WERI-Rb-1 (cell line): Measurements from ENCODE around the gene SH3BP1.

Experiments
- DNase-seq: peaks from one replicate; pipeline ENCODE4 v3.0.0-alpha.2; 2020
- H3K27ac ChIP-seq: fragments of 250-450 bp; sonication (Bioruptor Pico); 2 replicates; pipeline ENCODE4 v1.5.1; 2020; ENCODE audit warnings: mild to moderate bottlenecking, moderate library complexity
- H3K27me3 ChIP-seq: fragments of 250-450 bp; sonication (Bioruptor Pico); 2 replicates; pipeline ENCODE4 v1.5.1; 2021; ENCODE audit warnings: mild to moderate bottlenecking, low read depth, moderate library complexity; ENCODE audit not compliant: insufficient read depth, severe bottlenecking
- H3K36me3 ChIP-seq: fragments of 250-450 bp; sonication (Bioruptor Pico); 2 replicates; pipeline ENCODE4 v1.5.1; 2020; ENCODE audit warnings: mild to moderate bottlenecking, moderate library complexity
- H3K4me3 ChIP-seq: 2 replicates; pipeline ENCODE4 v1.5.1; 2011; ENCODE audit warnings: low read depth, mild to moderate bottlenecking, control low read depth, low read length
- H3K9me3 ChIP-seq: fragments of 250-450 bp; sonication (Bioruptor Pico); 2 replicates; pipeline ENCODE4 v1.5.1; 2021; ENCODE audit warnings: mild to moderate bottlenecking, moderate library complexity; ENCODE audit not compliant: severe bottlenecking
- CTCF ChIP-seq: IDR thresholded peaks from 2 replicates; pipeline ENCODE4 v1.5.1; 2011; ENCODE audit warnings: low read depth, mild to moderate bottlenecking, control low read depth, inconsistent platforms, low read length

SH3BP1 gene

GRCh38 chr22:37639771-37640590 is 512 bp downstream of the SH3BP1 start:
- H3K4me3 ChIP-seq, result peak overlapping the region; percentile 71
- peak overlapping the region; percentile 45; the same call in 1 of the 2 replicates for H3K27ac ChIP-seq
- no peaks in the 10 kb centered on the region for H3K27me3 ChIP-seq
- DNase-seq, result no peak
- H3K36me3 ChIP-seq, result peaks cover 9% of the 10 kb centered on the region
- no peaks in the 10 kb centered on the region for H3K9me3 ChIP-seq
- no peak for TF ChIP-seq CTCF

GRCh38 chr22:37640591-37641560 is 1.4 kb downstream of the SH3BP1 start:
- H3K27ac ChIP-seq, result no peak overlapping the region
- H3K27me3 ChIP-seq, result no peaks in the 10 kb centered on the region
- peak overlapping the region; percentile 71; the same call in 1 of the 2 replicates for H3K4me3 ChIP-seq
- no peak for DNase-seq
- peaks cover 9% of the 10 kb centered on the region for H3K36me3 ChIP-seq
- no peaks in the 10 kb centered on the region for H3K9me3 ChIP-seq
- TF ChIP-seq CTCF, result no peak

- H3K27me3 ChIP-seq, result no peaks in the 10 kb centered on the region
- H3K27ac ChIP-seq, result no peak overlapping the region
- no peak overlapping the region for H3K4me3 ChIP-seq
- no peaks in the 10 kb centered on the region for H3K9me3 ChIP-seq
- DNase-seq, result no peak
- H3K36me3 ChIP-seq, result peaks cover 9% of the 10 kb centered on the region
- no peak for TF ChIP-seq CTCF
These were observed 2.1 kb downstream of the SH3BP1 start for GRCh38 chr22:37641561-37641949.

GRCh38 chr22:37643225-37643847 is 3.9 kb downstream of the SH3BP1 start:
- Histone ChIP-seq H3K9me3 (no peaks in the 10 kb centered on the region), H3K36me3 (peaks cover 9% of the 10 kb centered on the region), H3K4me3 (no peak overlapping the region), H3K27me3 (no peaks in the 10 kb centered on the region), H3K27ac (no peak overlapping the region)
- TF ChIP-seq CTCF, result peak; percentile 87
- peak; percentile 85 for DNase-seq

- H3K27ac ChIP-seq, result no peak overlapping the region
- H3K27me3 ChIP-seq, result no peaks in the 10 kb centered on the region
- H3K9me3 ChIP-seq, result no peaks in the 10 kb centered on the region
- TF ChIP-seq CTCF, result no peak
- no peak for DNase-seq
- H3K4me3 ChIP-seq, result no peak overlapping the region
- H3K36me3 ChIP-seq, result peaks cover 16% of the 10 kb centered on the region
These were observed 7.8 kb downstream of the SH3BP1 start for GRCh38 chr22:37647317-37647716.
